K562 (cell line): Measurements from ENCODE around the gene ZNF83. TPM values are rescaled to one million over a fixed set of nuclear protein-coding genes. Genes with fewer than 3 reads are reported as not detected.
A peak's percentile ranks its signal among the peaks of the same experiment; 100 is the strongest.

Experiments
- ATAC-seq: fragments of 200-7000 bp; cut with Tn5 transposase; 3 replicates; pipeline ENCODE4 v1.9.1; 2020; ENCODE audit warnings: moderate library complexity
- BruUV-seq: library from RNA; stranded (reverse); fragments of 400-500 nt; replicated peaks from 2 replicates; lab custom pipeline; 2021; lab: Mats Ljungman, UMichigan
- CTCF ChIA-PET: fragments of 300-600 bp; formaldehyde crosslinking; extraction: SDS; loops from one replicate; lab custom pipeline; 2021; ENCODE audit warnings: low intra/inter-chr PET ratio; lab: Yijun Ruan, JAX
- POLR2A ChIA-PET: fragments of 300-600, 350-650 bp; sonication (Branson Sonifier 250); formaldehyde crosslinking; extraction: SDS; loops from one replicate; lab custom pipeline; 2021; ENCODE audit warnings: antibody characterized with exemption, inconsistent platforms; lab: Yijun Ruan, JAX
- DNase-seq, 4 experiments: peaks; one replicate each; pipeline versions ENCODE4 v3.0.0 to v3.0.0-alpha.2; 2011 to 2018; ENCODE audit warnings: low spot score in 3 of 4, mixed read lengths in 3 of 4; ENCODE audit errors: extremely low read depth in 1 of 4
- FAIRE-seq: peaks from 2 replicates; lab custom pipeline; 2011; peaks lifted over from hg19 to GRCh38; lab: Jason Lieb, UNC
- H2AFZ ChIP-seq: 2 replicates; pipeline ENCODE4 v1.6.0; 2011; ENCODE audit warnings: low read depth, low read length, control low read depth, inconsistent platforms
- H3K27ac ChIP-seq: fragments of 200-600 bp; 3 replicates; pipeline ENCODE4 v1.8.0; 2011; ENCODE audit warnings: low read depth, mild to moderate bottlenecking, control low read depth, inconsistent platforms, low read length, moderate library complexity, mixed read lengths; ENCODE audit errors: extremely low read depth
- H3K27me3 ChIP-seq, 2 experiments: fragments of 300-600 bp in 1 of 2; 2 replicates in 1 of 2; 3 replicates in 1 of 2; pipeline versions ENCODE4 v1.6.0 to v1.8.0; 2011; ENCODE audit warnings: inconsistent platforms in 2 of 2, low read length in 2 of 2, mild to moderate bottlenecking in 1 of 2, mixed read lengths in 1 of 2, moderate library complexity in 1 of 2; ENCODE audit not compliant: control insufficient read depth in 2 of 2, insufficient read depth in 2 of 2
- H3K36me3 ChIP-seq: fragments of 300-600 bp; 3 replicates; pipeline ENCODE4 v1.8.0; 2011; ENCODE audit warnings: mild to moderate bottlenecking, low read length, inconsistent platforms; ENCODE audit not compliant: control insufficient read depth, insufficient read depth
- H3K4me1 ChIP-seq, 2 experiments: fragments of 200-600 bp in 1 of 2; replicated peaks in 1 of 2; 2 replicates in 1 of 2; 3 replicates in 1 of 2; pipeline versions ENCODE4 v1.5.1 to v1.8.0; 2011; ENCODE audit warnings: inconsistent platforms in 2 of 2, low read length in 2 of 2, mild to moderate bottlenecking in 1 of 2, mixed read lengths in 1 of 2, moderate library complexity in 1 of 2; ENCODE audit not compliant: control insufficient read depth in 2 of 2, insufficient read depth in 2 of 2
- H3K4me2 ChIP-seq: 2 replicates; pipeline ENCODE4 v1.6.1; 2011; ENCODE audit warnings: low read length, control low read depth, inconsistent platforms, mixed read lengths; ENCODE audit not compliant: insufficient read depth
- H3K4me3 ChIP-seq: fragments of 200-600 bp; sonication (generic), shearing (Covaris generic); 2 replicates; pipeline ENCODE4 v1.5.1; 2016; ENCODE audit warnings: control low read depth, inconsistent platforms
- H3K79me2 ChIP-seq: fragments of 200-600 bp; 3 replicates; pipeline ENCODE4 v1.8.0; 2011; ENCODE audit warnings: low read length, inconsistent platforms; ENCODE audit not compliant: control insufficient read depth, insufficient read depth
- H3K9ac ChIP-seq, 2 experiments: 2 replicates each; pipeline versions ENCODE4 v1.6.0 to v1.6.1; 2011; ENCODE audit warnings: low read depth in 2 of 2, low read length in 2 of 2, control low read depth in 1 of 2, inconsistent platforms in 1 of 2, mild to moderate bottlenecking in 1 of 2, mixed read lengths in 1 of 2; ENCODE audit not compliant: insufficient read depth in 1 of 2
- H3K9me1 ChIP-seq: one replicate; pipeline ENCODE4 v1.6.0; 2011; ENCODE audit warnings: inconsistent platforms, mild to moderate bottlenecking, low read length, moderate library complexity; ENCODE audit not compliant: control insufficient read depth, insufficient read depth
- H3K9me3 ChIP-seq: replicated peaks from 2 replicates; pipeline ENCODE4 v1.5.1; 2011; ENCODE audit warnings: low read depth, low read length, inconsistent platforms; ENCODE audit not compliant: control insufficient read depth, insufficient read depth
- H4K20me1 ChIP-seq: replicated peaks from 2 replicates; pipeline ENCODE4 v1.6.1; 2011; ENCODE audit warnings: low read length, inconsistent platforms, mixed read lengths; ENCODE audit not compliant: control insufficient read depth, insufficient read depth
- CXXC5 ChIP-seq: fragments of 250-450 bp; sonication (Bioruptor Pico); IDR thresholded peaks from 2 replicates; pipeline ENCODE4 v1.8.0; 2022; ENCODE audit warnings: inconsistent platforms, mild to moderate bottlenecking, moderate library complexity
- GABPA ChIP-seq: fragments of 200-800 bp; sonication (Bioruptor generic); conservative IDR thresholded peaks from 2 replicates; pipeline ENCODE4 v1.6.1; 2016; ENCODE audit warnings: low read depth, missing genetic modification characterization, missing compliant biosample characterization
- NFIC ChIP-seq: fragments of 450-650 bp; IDR thresholded peaks from 2 replicates; pipeline ENCODE4 v1.6.1; 2017; ENCODE audit warnings: mild to moderate bottlenecking, inconsistent platforms
- NFIX ChIP-seq: fragments of 250-450 bp; sonication (Bioruptor Pico); IDR thresholded peaks from 2 replicates; pipeline ENCODE4 v1.4.0; 2020; ENCODE audit warnings: low read depth, mild to moderate bottlenecking, moderate library complexity
- POLR2AphosphoS5 ChIP-seq: IDR thresholded peaks from 2 replicates; pipeline ENCODE4 v1.6.1; 2011; ENCODE audit warnings: mild to moderate bottlenecking, low read depth, low read length, moderate library complexity; ENCODE audit not compliant: control insufficient read depth, insufficient read depth
- TFE3 ChIP-seq: fragments of 450-650 bp; formaldehyde crosslinking; IDR thresholded peaks from 2 replicates; pipeline ENCODE4 v1.4.0; 2020; ENCODE audit warnings: mild to moderate bottlenecking, mixed read lengths
- U2AF2 ChIP-seq: fragments of 200-400 bp; formaldehyde crosslinking; optimal IDR thresholded peaks from 2 replicates; pipeline ENCODE3; 2017; ENCODE audit warnings: low read depth, mild to moderate bottlenecking, low read length
- ZNF165 ChIP-seq: fragments of 250-450 bp; sonication (Bioruptor Pico); IDR thresholded peaks from 2 replicates; pipeline ENCODE4 v1.4.0; 2020; ENCODE audit warnings: borderline replicate concordance
- WGBS: fragments of 100-300 bp; shearing (Covaris generic); methylation state at CpG from one replicate; pipeline ENCODE4 v1.1.6; 2016; ENCODE audit warnings: low coverage, mixed read lengths; ENCODE audit not compliant: insufficient coverage; ENCODE audit errors: missing lambda C conversion rate; 5-methylcytosine and 5-hydroxymethylcytosine counted together
- in situ Hi-C: fragments of 300-500 bp; cut with MboI; formaldehyde crosslinking; loops from 4 replicates; pipeline ENCODE4 v1.15.0; 2018; ENCODE audit warnings: inconsistent platforms, mixed read lengths
- intact Hi-C: fragments of 100-400 bp; cut with micrococcal nuclease; formaldehyde crosslinking; loops from 2 replicates; pipeline ENCODE4 v1.14.2; 2022
- polyA plus RNA-seq, 8 experiments: library from polyadenylated mRNA; depleted of rRNA in 4 of 8; stranded (reverse) in 5 of 8; unstranded in 3 of 8; fragments of >200 nt; fragmentation: Nextera tagmentation in 2 of 8; fragmentation: Illumina TruSeq in 1 of 8; extraction: Ambion mirVana in 2 of 8; extraction: Trizol in 1 of 8; gene quantifications; 2 replicates each; pipeline versions ENCODE4 v1.2.1 to v1.2.3, GENCODE V29; 2011 to 2014; ENCODE audit warnings: inconsistent platforms in 1 of 8, missing spikeins in 1 of 8
- total RNA-seq, 7 experiments: library from RNA; depleted of rRNA in 6 of 7; stranded (reverse); fragments of >200 nt in 6 of 7; fragmentation: Illumina TruSeq in 2 of 7; extraction: Trizol in 2 of 7; gene quantifications; 2 replicates each; pipeline versions ENCODE4 v1.2.1 to v1.2.3, GENCODE V29; 2011 to 2021; ENCODE audit warnings: low replicate concordance in 1 of 7
- TF ChIP-seq, protein P1 (sequence below): fragments of 450-650 bp; IDR thresholded peaks from 2 replicates; pipeline ENCODE4 v1.6.1; 2017; ENCODE audit warnings: mild to moderate bottlenecking, moderate library complexity

The ZNF83 gene
- total and polyA plus RNA-seq, 9 of the 15 experiments (the other 6 are each of a cell fraction or from before 2014, with no cell fraction given): 18.6 to 74.3 (median 51.9) TPM

- TF ChIP-seq TFE3 (CRISPR knock-in tag) (no peak), CXXC5 (CRISPR knock-in tag) (no peak), U2AF2 (no peak), ZNF165 (no peak)
Measured at GRCh38 chr19:52590728-52591127, 47.4 kb downstream of the ZNF83 start (continued).

GRCh38 chr19:52585604-52586003 is 52.6 kb downstream of the ZNF83 start:
- FAIRE-seq (no peak), DNase-seq (no peak)
- WGBS: 92% methylated on average over 6 of the region's 6 CpGs
- no peaks in the 10 kb centered on the region for H3K9me1 ChIP-seq
- intact Hi-C loops: no loop called here
- no peak overlapping the region for H2AFZ ChIP-seq
- no peaks in the 10 kb centered on the region; a peak in 1 of 5 replicates for H3K4me1 ChIP-seq
- no peaks in the 10 kb centered on the region for H4K20me1 ChIP-seq
- in situ Hi-C loops: no loop called here
- no peaks in the 10 kb centered on the region for H3K79me2 ChIP-seq
- no peak overlapping the region for H3K27ac ChIP-seq
- H3K36me3 ChIP-seq: peaks cover 32% of the 10 kb centered on the region
- H3K9me3 ChIP-seq: peaks cover 17% of the 10 kb centered on the region
- no peaks in the 10 kb centered on the region for H3K27me3 ChIP-seq
- TF ChIP-seq POLR2AphosphoS5 (peak; percentile 33; the same call in 1 of the 2 replicates), NFIX (CRISPR knock-in tag) (0 out of 2 replicates have a peak, but pooled peaks have one; percentile 29), U2AF2 (no peak), GABPA (tag) (no peak), NFIC (peak; percentile 89)
- TF ChIP-seq, protein P1, sequence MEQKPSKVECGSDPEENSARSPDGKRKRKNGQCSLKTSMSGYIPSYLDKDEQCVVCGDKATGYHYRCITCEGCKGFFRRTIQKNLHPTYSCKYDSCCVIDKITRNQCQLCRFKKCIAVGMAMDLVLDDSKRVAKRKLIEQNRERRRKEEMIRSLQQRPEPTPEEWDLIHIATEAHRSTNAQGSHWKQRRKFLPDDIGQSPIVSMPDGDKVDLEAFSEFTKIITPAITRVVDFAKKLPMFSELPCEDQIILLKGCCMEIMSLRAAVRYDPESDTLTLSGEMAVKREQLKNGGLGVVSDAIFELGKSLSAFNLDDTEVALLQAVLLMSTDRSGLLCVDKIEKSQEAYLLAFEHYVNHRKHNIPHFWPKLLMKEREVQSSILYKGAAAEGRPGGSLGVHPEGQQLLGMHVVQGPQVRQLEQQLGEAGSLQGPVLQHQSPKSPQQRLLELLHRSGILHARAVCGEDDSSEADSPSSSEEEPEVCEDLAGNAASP: no peak
- TF ChIP-seq, all 486 proteins: peak for 3
- Histone ChIP-seq H3K4me3 (no peak overlapping the region), H3K4me2 (no peak overlapping the region), H3K9ac (no peak overlapping the region)
- ATAC-seq: no peak
- ChIA-PET CTCF (no interaction called here), POLR2A (no interaction called here)
- no TSS peak for BruUV-seq
